Activated T-helper 1 cell treated with anti-CD3 and anti-CD28 coated beads, Interleukin-2, amount 50 U/mL, for 16 hours (primary cell): Measurements from ENCODE around the gene ABCC1.
"Not testable (repeated sequence)": the region's sequence is repeated elsewhere in the genome, so short reads cannot be mapped to it uniquely, and the experiment has no call there.

Experiments used
- DNase-seq, 2 donors: peaks; one replicate each; pipeline ENCODE4 v3.0.0-alpha.2; 2020; ENCODE audit warnings: low read depth in 1 of 2, low spot score in 1 of 2

Gene ABCC1

GRCh38 chr16:16075488-16076422 lies 126.3 kb downstream of the ABCC1 start:
- no peak for DNase-seq

- DNase-seq: no peak
Observed at GRCh38 chr16:16076423-16076813, 127.0 kb downstream of the ABCC1 start.

- DNase-seq: no peak
Observed at GRCh38 chr16:16080465-16081065, 131.1 kb downstream of the ABCC1 start.

- no peak for DNase-seq
Observed at GRCh38 chr16:16081141-16081540, 131.7 kb downstream of the ABCC1 start.

- DNase-seq: no peak
Observed at GRCh38 chr16:16082255-16082654, 132.8 kb downstream of the ABCC1 start.

GRCh38 chr16:16083421-16084156 lies 134.2 kb downstream of the ABCC1 start:
- no peak for DNase-seq

- DNase-seq: no peak
Observed at GRCh38 chr16:16084874-16085273, 135.5 kb downstream of the ABCC1 start.

GRCh38 chr16:16086653-16087446 lies 137.4 kb downstream of the ABCC1 start:
- no peak for DNase-seq

- no peak for DNase-seq
Observed at GRCh38 chr16:16090238-16090637, 140.8 kb downstream of the ABCC1 start.

GRCh38 chr16:16092925-16093627 lies 143.7 kb downstream of the ABCC1 start:
- DNase-seq: no peak

- no peak for DNase-seq
Observed at GRCh38 chr16:16093628-16094332, 144.4 kb downstream of the ABCC1 start.

GRCh38 chr16:16095646-16096045 lies 146.2 kb downstream of the ABCC1 start:
- no peak for DNase-seq

- DNase-seq: no peak
Observed at GRCh38 chr16:16096121-16096857, 146.9 kb downstream of the ABCC1 start.

GRCh38 chr16:16096858-16097213 lies 147.4 kb downstream of the ABCC1 start:
- no peak for DNase-seq

- no peak for DNase-seq
Observed at GRCh38 chr16:16099320-16099719, 149.9 kb downstream of the ABCC1 start.

GRCh38 chr16:16100631-16101030 lies 151.2 kb downstream of the ABCC1 start:
- DNase-seq: no peak

- no peak for DNase-seq
Observed at GRCh38 chr16:16101585-16101984, 152.2 kb downstream of the ABCC1 start.

- no peak for DNase-seq
Observed at GRCh38 chr16:16102738-16103137, 153.3 kb downstream of the ABCC1 start.

- not testable (repeated sequence) for DNase-seq
Observed at GRCh38 chr16:16104132-16104803, 154.9 kb downstream of the ABCC1 start.
